ENCODE data around the gene RARB. TPM values are rescaled to one million over a fixed set of nuclear protein-coding genes. Genes with fewer than 3 reads are reported as not detected.

Gene RARB
- polyA plus RNA-seq, 1 experiment = 7.8 TPM

DNA sequence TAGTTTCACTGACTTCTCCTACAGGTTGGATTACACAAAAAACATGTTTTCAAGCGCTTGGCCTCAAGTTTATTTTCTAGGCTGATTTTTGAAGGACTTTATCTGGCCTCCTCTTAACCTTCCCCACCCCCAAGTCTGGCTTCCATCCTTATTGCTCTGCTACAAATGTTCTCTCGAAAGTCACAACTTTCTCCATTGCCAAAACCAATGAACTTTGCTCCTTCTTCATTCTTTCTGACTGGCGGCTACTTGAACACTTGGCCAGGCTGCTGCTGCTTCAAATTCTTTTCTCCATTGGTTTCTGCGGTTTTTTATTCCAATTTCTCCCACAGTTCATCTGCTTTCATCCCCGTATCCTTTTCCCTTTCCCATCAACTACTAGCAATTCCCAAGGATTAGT is 130.1 kb downstream of the RARB start:
- CTCF ChIA-PET = interaction anchor here (1.7 kb wide), 1 partner anchor 18 kb away, joined by 3 read pairs; no protein-coding TSS in a partner anchor
- Histone ChIP-seq H3K27me3 (ENCODE audit: control insufficient read depth, insufficient read depth, low read length) (no peaks in the 10 kb centered on the region; the same call in 1 of the 2 replicates), H3K36me3 (ENCODE audit: control insufficient read depth, insufficient read depth, low read length) (no peaks in the 10 kb centered on the region), H3K4me3 (ENCODE audit: low read depth, low read length) (no peak overlapping the region)
- DNase-seq (ENCODE audit: low read depth) = no peak
- TF ChIP-seq CTCF (IDR thresholded peaks at IDR 0.05; ENCODE audit: insufficient read depth, low read depth, low read length) = no peak
- POLR2A ChIA-PET = no interaction called here

DNA sequence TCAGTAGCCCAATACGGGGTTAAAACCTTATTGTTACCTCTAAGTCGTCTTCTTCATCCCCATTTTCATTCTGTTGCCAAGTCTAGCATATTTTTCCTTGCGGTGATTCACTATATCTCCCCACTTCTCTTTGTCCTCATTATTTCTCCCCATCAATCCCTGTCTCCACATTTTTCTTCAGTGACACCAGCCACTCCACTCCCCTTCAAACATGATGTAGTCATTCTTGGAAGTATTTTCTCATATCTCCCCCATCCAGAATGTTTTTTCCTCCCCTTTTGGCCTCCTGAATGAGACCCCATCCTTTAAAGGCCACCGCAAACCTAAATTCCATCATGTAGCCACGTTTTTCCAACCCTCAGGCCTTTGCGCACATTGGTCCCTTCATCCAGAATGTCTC is 130.7 kb downstream of the RARB start:
- no peak for DNase-seq (ENCODE audit: low read depth)
- ChIA-PET POLR2A (no interaction called here), CTCF (interaction anchor here (1.7 kb wide), 1 partner anchor 19 kb away, joined by 3 read pairs; no protein-coding TSS in a partner anchor)
- no peaks in the 10 kb centered on the region; the same call in 1 of the 2 replicates for H3K27me3 ChIP-seq (ENCODE audit: control insufficient read depth, insufficient read depth, low read length)
- no peak for TF ChIP-seq CTCF (IDR thresholded peaks at IDR 0.05; ENCODE audit: insufficient read depth, low read depth, low read length)
- no peaks in the 10 kb centered on the region for H3K36me3 ChIP-seq (ENCODE audit: control insufficient read depth, insufficient read depth, low read length)
- H3K4me3 ChIP-seq (ENCODE audit: low read depth, low read length) = no peak overlapping the region

DNA sequence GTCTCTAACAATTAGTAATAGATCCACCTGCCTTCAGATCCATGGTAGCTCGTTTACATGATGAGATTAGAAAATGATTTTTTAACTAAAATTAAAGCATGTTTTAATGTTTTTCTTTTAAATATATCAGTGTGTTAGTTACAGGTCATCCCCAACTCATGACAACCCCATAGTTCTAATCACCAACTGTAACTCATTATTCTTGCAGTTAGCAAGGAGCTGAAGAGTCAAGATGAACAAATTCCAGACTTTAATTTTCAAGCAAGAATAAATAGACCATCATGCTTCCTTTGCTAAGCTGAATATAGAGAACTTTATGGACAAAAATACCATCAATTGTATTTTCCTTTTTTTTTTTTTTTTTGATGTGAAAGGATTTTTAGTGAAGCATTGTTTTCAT is 135.5 kb downstream of the RARB start:
- no peak for DNase-seq (ENCODE audit: low read depth)
- POLR2A ChIA-PET = no interaction called here

GRCh38 chr3:25564075-25564474 is 136.0 kb downstream of the RARB start:
- POLR2A ChIA-PET = no interaction called here
- CTCF ChIA-PET = interaction anchor here (1.2 kb wide), 1 partner anchor 18 kb away, joined by 3 read pairs; no protein-coding TSS in a partner anchor
- Histone ChIP-seq H3K36me3 (ENCODE audit: control insufficient read depth, insufficient read depth, low read length) (no peaks in the 10 kb centered on the region; the same call in 1 of the 2 replicates), H3K27me3 (ENCODE audit: control insufficient read depth, insufficient read depth, low read length) (no peaks in the 10 kb centered on the region; the same call in 1 of the 2 replicates), H3K4me3 (ENCODE audit: low read depth, low read length) (no peak overlapping the region)
- TF ChIP-seq CTCF (IDR thresholded peaks at IDR 0.05; ENCODE audit: insufficient read depth, low read depth, low read length) = no peak
- DNase-seq (ENCODE audit: low read depth) = no peak

More for the DNA sequence above, 135.5 kb downstream of the RARB start:
- no peaks in the 10 kb centered on the region; the same call in 1 of the 2 replicates for H3K36me3 ChIP-seq (ENCODE audit: control insufficient read depth, insufficient read depth, low read length)
- TF ChIP-seq CTCF (IDR thresholded peaks at IDR 0.05; ENCODE audit: insufficient read depth, low read depth, low read length) = no peak
- CTCF ChIA-PET = interaction anchor here (1.2 kb wide), 1 partner anchor 17 kb away, joined by 3 read pairs; no protein-coding TSS in a partner anchor
- no peak overlapping the region for H3K4me3 ChIP-seq (ENCODE audit: low read depth, low read length)
- H3K27me3 ChIP-seq (ENCODE audit: control insufficient read depth, insufficient read depth, low read length) = no peaks in the 10 kb centered on the region; the same call in 1 of the 2 replicates

DNA sequence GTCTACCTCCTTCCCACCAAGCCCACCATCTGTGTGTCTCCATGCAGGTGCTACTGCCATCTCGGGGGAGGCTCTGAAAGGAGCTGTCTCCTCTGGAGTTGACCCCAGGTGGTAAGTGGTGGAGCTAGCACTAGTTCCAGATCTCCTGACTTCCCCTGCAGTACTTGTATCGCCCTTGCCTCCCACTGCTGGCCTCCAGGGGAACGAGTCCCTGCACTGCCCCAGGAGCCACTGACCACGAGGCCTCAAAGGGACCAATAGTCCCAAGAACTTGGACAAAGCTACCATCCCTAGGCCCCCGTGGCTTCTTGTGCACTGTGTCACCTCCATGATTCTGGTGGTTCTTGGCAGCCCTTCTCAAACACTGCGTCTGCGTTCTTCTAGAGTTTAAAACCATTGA is 137.7 kb downstream of the RARB start:
- Histone ChIP-seq H3K4me3 (ENCODE audit: low read depth, low read length) (no peak overlapping the region), H3K27me3 (ENCODE audit: control insufficient read depth, insufficient read depth, low read length) (no peaks in the 10 kb centered on the region; the same call in 1 of the 2 replicates), H3K36me3 (ENCODE audit: control insufficient read depth, insufficient read depth, low read length) (no peaks in the 10 kb centered on the region; the same call in 1 of the 2 replicates)
- ChIA-PET CTCF (no interaction called here), POLR2A (no interaction called here)
- TF ChIP-seq CTCF (IDR thresholded peaks at IDR 0.05; ENCODE audit: insufficient read depth, low read depth, low read length) = no peak
- no peak for DNase-seq (ENCODE audit: low read depth)
